HG02610 (cell line): Measurements from ENCODE around the gene CAMSAP2.

Source experiments
- ATAC-seq: cut with Tn5 transposase; IDR thresholded peaks from one replicate; pipeline ENCODE4 v1.9.1; 2021; ENCODE audit warnings: mild to moderate bottlenecking, moderate library complexity; ENCODE audit not compliant: unreplicated experiment

CAMSAP2 gene

DNA sequence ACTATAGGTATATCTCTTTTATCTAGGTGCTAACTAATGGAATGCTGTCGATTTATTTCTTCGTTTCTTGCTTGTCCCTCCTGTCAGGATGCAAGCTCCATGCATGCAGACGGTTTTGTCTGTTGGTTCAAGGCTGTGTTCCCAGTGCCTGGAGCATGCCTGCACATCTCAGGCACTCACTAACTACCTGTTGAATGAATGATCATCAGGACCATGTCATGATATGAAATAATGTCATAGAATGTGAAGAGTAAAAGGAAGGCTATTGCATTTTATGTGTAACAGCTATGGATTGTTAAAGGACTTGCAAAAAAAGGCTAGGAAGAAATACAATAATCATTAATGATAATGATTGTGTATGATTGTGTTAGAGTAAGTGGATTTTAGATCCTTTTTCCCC lies 138.3 kb downstream of the CAMSAP2 start:
- no peak for ATAC-seq

DNA sequence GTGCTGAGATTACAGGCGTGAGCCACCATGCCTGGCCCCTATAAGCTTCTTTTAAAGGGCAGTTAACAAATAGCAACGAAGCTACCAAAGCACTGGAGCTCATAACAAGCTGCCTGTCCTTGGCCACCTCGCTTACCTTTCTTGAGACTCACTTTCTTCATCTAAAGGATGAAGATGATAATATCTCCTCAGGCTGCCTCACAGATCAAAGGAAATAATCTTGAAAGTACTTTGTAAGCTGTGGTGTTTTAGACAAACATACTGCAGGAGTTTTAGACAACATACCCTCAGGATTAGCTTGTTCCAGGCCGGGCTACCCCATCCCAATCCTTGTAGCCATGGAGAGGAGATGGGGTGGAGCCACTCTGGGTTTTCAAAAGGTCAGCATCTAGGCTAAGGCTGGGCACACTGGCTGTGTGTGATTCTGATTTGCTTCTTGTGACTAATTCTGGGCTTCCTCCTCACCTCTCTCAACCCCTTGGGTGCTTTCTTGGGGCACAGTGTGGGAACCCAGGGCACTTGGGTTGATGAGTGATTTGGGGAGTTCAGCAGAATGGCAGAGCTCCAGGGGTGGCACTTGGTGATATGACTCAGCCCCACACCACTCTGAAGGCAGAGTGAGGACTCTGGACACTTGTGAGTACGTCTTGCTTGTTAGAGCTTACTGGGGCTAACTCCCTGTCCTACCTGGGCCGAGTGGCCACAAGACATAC lies 139.3 kb downstream of the CAMSAP2 start:
- ATAC-seq = peak; percentile 53

DNA sequence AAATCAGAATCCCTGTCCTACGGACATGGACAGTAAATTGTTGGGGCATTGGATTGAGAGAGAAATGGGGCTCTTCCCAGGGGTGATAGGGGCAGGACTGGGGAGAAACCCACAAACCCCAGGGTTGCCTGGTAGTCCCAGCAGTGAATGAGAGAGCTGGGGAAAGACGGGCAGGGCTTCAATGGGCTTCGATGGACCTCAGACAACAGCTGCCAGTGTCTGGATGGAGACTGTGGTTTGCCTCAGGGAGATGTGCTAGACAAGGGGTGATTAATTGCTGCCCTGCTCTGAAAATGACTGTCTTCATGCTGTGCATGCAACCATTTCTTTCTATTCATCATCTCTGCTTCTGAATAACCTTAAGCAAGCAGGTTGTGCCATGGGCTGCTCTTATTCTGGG lies 141.5 kb downstream of the CAMSAP2 start:
- peak; percentile 82 for ATAC-seq

DNA sequence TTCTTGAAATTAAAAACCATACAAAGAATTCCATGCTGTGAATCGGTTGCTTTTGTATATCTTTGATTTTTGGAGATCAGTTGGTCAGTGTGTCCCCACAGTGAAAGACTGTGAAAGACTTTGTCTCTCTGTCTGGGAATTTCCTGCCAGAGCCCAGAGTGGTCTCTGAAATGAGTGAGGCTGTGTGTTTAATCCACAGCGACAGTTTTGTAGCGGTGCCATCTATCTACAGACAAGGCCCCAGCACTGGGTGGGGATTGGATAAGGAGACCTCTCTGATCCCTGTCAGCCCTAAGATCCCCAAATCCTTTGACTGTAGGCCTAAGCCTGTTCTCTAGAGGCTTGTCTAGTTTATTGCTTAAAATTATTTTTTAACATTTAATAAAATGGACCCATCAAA lies 144.4 kb downstream of the CAMSAP2 start:
- no peak for ATAC-seq

DNA sequence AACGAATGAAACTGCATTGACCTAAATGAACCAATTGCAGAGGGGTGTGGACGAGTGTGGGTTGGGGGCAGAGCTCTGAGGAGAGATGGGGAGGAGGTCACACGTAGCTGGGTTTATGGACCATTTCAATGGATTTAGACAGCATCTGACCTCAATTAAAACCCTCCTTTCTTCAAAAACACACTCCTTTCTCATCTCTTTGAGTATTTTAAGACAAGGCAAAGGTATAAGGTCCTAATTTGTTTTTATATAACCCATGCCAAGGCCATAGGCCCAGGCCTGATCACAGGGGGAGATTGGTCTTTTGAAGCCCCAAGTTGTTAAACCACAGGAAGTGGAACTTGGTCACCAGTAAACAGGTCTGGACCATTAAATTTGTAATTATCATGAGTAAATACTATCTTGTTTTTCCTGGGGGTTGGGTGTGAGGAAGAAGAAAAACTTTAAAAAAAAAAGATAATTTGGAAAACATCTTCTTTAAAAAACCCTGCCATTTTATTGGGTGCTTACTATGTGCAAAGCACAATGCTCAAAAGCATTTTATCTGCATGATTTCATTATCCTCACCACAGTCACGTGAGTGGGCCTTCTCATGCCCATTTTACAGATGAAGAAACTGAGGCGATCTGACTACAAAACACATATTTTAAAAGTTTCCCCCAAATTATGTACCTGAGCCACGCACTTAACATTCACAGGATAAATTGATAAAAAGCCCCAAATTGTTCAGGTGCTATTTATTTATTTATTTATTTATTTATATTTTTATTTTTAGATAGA lies 147.1 kb downstream of the CAMSAP2 start:
- no peak for ATAC-seq

DNA sequence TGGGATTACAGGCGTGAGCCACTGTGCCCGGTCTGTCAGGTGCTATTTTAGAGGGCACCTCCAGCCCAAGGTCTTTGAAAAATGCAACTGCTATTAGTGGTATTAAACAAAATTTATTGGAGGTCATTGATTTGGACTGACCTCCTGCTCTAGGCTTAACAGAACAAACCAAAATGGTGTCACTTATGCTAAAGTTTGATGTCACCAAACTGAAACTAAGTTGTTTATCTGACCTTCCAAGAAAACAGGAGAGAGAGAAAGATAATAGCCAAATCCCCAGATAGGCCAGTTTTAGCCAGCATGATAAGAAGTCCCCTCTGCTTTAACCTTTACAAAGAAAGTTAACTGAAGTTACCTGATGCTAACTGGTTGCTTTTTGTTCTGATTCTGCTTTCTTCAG lies 147.9 kb downstream of the CAMSAP2 start:
- no peak for ATAC-seq

DNA sequence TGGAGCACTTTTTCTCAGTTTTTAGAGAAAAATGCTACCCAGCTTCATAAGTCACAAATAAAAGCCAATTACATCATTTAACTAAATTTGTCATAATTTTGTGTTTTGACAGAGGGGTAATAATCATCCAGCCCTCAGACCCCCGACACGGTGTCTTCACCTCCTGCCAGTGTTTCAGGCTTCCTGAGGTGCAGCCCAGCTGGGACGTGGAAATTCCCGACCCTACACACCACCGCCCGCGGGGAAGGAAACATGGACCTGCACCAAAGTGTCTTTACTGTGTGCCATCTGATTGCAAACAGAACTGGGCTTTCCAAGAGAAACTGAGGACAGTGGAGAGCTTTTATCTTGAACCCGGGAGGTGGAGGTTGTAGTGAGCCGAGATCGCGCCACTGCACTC lies 148.3 kb downstream of the CAMSAP2 start:
- ATAC-seq = no peak

DNA sequence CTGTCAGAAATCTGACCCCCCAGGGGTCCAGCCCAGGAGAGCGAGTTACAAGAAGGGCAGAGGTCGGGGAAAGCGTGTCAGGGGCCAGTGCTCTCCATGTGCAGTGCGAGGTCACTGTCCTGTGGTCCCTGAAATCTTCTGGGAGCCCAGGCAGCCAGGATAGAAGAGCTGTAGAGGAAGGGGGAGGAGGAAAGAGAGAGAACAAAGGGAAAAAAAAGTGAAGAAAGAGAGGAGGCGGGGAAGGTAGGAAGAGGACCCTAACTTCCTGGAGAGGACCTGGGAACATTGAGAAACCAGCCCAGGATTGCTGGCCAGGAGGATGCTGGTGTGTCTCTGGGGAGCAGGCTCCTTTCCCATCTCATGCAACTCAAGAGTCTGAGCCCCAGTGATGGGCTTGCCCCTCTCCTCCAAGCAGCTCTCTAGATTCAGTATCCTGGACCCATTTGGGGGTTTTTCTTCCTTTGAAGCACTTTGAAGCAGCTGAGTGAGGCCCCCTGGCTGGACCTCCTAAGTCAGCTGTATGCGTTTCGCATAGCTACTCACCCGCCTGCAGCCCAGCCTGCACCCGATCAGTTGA lies 149.2 kb downstream of the CAMSAP2 start:
- no peak for ATAC-seq

DNA sequence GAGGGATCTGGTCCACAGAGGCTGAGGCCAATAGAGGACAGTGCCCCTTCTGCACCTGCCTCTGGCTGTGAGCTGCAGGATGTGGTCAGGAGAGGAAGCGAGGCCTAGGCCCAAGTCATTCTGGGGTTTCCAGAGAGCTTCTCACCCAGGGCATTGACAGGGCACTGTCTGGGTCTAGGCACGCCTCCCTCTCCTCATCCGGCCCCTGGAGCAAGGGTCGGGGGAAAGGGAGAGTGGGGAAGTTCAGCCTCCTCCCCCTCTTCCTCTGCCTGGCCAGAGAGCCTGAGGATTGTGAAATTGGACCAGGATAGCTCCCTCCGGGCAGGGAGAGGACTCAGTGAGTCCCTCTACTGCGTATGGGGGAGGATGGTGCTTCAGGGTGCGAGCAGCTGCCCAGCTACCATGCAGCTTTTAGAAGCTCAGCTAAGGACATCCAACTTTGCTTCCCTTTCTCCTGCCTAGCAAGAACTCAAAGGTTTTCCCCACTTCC lies 149.7 kb downstream of the CAMSAP2 start:
- peak; percentile 94 for ATAC-seq

DNA sequence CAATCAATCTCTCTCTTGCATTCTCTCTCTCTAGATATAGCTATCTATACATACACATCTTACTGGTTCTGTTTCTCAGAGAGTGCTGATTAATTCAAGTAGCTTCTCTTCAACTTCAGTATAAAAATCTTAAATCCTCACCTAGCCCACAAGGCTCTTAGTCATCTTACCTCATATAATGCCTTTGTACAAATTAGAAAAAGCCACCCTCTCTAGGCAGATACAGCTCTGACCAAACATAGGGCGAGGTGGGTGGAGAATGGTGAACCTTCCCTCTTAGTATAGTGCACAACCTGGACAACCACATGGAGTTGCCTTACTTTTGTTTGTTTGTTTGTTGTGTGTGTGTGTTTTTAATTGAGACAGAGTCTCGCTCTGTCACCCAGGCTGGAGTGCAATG lies 150.9 kb downstream of the CAMSAP2 start:
- peak; percentile 26 for ATAC-seq

DNA sequence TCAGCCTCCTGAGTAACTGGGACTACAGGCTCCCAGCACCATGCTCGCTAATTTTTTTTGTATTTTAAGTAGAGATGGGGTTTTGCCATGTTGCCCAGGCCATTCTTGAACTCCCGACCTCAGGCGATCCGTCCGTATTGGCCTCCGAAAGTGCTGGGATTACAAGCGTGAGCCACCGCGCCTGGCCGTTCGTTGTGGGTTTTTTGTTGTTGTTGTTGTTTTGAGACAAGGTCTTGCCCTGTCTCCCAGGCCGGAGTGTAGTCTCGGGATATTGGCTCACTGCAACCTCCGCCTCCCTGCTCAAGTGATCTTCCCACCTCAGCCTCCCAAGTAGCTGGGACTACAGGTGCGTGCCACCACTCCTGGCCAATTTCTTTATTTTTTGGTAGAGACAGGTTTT lies 151.3 kb downstream of the CAMSAP2 start:
- no peak for ATAC-seq

DNA sequence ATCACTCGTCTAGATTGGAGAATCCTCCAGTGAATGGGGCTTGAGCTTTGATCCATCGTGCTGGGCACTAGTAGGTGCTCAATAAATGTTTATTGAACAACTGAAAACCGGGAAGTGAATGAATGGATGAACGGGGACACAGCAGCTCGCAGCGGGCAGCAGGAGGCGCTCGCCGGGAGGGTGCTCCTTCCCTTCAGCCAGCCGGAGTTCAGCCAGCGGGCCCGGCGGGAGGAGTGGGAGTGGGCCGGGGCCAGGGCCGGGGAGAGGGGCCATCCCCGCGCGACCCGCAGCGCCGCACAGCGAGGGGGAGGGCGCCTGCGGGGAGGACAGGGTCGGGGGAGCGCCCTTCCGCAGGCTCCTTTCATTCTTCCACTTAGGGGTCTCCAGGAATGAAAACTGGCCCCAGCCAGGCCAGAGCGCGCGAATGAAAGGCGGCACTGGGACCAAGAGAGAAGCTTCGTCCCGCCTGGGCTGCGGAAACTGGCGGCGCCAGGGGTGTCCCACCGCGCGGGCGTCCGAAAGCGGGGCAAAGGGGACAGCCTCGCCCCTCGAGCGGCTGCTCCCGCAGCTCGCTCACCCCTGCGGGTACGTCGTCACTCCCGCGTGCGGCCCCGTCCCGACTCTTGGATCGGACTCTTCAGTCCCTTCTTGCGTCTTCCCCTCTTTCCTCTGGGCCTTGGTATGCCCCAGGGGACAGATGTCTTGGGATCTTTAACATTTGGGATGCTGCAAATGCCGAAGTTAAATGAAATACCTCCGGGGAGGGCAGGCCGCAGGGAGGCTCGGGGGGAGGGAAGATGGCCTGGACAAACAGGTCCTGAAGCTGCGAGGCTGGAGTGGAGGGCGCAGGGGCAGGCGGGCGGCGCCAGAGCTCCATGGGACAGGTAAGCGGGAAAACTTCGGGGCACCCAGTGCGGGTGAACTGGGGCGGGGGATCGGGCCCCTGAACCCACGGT lies 152.4 kb downstream of the CAMSAP2 start:
- ATAC-seq = no peak

DNA sequence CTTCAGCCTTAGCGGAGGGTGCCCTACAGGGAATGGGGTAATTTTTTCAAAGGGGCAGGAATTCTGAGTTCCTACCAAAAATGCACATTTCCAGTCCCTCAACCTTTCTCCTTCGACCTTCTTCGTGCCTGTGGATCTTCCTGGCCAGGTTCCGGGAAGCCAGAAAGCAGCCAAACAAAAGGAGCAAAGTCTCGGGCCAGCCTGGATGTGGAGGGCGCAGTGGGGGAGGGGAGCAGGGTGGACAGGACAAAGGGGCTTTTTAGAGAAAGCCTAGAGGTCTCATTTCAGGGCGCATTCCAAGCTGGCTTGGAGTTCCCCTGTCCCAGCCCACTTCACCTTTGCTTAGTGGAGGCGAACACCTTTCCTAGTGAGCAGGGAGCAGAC lies 153.1 kb downstream of the CAMSAP2 start:
- ATAC-seq = no peak

DNA sequence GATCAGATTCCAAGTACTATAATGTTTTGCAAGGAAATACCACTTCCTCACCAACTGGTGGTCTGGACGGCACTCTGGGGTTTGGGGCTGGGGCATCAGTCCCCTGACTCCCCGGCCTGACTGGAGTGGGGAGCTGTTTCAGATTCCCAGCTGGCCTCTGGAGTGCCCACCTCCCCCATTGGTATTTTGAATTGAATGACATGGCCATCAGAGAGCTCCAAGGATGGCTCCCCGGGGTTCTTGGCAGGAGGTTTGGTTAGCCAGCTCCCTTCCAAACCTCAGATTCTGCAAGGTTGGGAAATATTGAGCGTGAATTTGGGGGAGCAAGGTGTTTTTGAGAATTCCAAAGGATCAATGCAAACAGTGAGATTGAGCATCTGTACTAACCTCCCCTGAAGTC lies 153.9 kb downstream of the CAMSAP2 start:
- no peak for ATAC-seq

DNA sequence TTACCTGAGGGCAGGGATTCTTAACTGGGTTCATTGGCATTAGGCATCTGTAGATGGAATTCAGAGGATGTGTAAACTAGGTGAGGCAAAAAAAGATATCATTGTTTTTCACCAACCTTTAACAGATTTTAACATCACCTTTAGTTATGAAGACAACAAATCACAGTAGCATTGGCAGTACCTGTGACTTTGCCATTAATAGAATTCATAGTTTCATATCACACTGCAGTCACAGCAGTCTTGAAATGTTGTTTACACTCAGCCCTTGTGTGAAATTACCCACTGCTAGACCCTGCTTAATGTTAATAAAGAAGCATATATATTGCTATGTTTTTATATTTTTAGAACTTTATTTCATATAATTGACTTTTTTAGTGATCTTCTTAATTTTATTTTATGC lies 154.3 kb downstream of the CAMSAP2 start:
- ATAC-seq = no peak

DNA sequence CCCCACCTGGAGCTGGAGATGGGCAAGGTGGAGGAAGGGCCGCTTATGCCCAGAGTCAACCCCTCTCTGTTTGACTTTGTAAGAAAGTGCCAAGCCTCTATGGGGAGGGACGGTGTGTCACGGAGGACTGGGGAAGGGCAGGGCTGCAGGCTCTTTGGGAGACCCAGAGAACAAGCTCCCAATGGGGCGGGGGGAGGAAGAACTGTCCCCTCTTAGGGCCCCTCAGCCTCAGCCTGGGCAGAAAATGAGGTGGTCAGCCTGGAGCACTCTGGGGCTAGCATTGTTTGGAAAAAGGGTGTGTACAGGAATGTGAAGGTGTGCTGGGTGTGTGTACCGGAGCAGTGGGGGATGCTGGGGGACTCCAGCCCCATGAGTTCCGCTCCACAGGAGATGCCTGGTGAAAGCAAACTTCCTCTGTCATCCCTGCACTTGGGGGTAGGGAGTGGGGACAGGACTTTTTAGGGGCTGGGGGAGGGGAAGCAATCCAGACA lies 154.8 kb downstream of the CAMSAP2 start:
- ATAC-seq = no peak

DNA sequence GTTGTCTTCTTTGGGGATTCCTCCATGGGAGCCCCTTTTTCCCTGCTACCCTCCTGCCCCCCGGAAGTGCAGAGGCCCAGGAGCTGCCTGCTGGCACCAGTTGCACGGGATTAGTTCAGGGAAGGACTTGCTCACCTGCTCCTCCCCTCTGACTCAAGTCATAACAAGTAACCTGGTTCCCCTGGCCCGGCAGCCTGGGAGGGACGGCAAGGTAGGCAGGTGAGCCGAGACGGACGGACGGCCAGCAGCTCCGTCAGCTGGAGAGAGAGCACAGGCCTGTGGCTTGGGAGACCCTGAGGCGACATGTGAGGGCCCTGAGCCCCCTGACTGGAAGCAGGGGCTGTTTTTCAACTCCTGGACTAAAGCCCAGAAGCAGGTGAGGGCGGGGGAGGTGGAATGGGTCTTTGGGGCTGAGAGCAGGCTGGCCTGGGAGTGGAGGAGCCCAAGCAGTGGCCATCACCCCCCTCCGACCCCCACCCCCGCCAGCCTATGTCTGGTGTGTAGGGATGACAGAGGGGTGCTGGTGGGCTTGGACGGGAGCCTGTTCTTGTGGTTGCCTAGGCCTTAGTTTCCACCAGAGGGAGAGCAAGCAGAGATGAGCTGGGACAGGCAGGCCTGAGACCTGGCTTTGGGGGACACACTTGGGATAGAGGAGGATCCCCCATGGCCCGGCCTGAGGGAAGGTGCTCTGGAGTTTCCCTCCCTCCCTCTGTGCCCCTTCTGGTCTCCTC lies 156.2 kb downstream of the CAMSAP2 start, which contains the start of gene INAVA:
INAVA (plus strand) TSS at position 189 of the 731 bp plus-strand sequence. CDS start 3,501 bp downstream, outside the sequence.
- ATAC-seq = no peak

DNA sequence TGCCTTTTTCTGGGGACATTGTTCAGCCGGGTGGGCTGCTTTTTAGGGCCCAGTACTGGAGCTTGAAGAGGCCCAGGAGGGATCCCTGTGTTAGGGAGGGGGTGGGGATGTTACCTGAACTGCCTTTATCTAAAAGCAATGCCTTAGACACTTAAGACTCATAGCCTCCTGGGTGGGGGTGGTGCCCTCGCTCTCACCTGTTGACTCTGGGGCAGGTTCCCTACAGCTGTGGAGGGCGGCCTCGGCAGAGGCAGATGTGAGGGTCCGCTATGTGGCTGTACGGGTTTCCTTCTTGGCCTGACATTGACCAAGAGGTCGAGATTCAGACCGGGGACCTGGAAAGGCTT lies 156.7 kb downstream of the CAMSAP2 start:
- no peak for ATAC-seq

DNA sequence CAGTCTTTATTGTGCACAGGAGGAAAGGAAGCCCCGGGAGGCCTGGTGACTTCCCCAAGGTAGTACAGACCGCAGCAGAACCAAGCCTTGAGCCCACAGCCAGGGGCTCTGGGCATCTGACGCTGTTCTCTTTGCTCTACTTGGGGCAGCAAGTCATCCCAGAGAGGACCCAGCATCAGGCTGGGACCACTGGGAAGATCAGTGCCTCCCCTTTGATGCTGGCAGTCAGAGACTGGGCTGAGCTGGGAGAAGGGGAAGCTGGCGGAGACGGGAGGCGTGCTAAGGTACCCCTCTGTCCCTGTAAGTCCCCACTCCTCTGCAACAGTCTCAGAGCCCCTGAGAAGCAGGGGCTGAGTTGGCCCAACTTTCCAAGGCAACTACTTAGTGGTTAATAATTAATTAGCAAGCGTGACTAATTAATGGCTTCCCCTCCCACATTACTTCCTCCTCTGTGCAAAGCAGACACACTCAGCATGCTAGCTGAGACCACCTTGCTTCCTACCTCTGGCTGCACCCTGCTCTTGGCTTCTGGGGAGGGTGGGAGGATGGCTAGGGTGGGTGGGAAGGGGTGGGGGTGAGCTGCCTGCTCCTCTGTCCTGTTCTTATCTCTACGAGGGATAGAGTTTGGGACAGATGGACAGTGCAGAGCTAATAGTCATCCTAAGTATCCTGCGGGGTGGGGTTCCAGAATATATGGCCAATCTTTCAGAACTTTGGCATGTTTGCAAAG lies 157.3 kb downstream of the CAMSAP2 start:
- ATAC-seq = no peak
